ENCODE results near the gene SMPD2.

Gene SMPD2

GRCh38 chr6:109440331-109441068, at the start of gene SMPD2, which contains the start of gene PPIL6:
Gene SMPD2, plus strand, starts transcription at chr6:109440724. Its CDS starts 398 bp downstream, at chr6:109441122.
Gene PPIL6, minus strand, starts transcription at chr6:109440628. Its CDS starts 38 bp downstream, at chr6:109440590.
- TF ChIP-seq, protein P1, sequence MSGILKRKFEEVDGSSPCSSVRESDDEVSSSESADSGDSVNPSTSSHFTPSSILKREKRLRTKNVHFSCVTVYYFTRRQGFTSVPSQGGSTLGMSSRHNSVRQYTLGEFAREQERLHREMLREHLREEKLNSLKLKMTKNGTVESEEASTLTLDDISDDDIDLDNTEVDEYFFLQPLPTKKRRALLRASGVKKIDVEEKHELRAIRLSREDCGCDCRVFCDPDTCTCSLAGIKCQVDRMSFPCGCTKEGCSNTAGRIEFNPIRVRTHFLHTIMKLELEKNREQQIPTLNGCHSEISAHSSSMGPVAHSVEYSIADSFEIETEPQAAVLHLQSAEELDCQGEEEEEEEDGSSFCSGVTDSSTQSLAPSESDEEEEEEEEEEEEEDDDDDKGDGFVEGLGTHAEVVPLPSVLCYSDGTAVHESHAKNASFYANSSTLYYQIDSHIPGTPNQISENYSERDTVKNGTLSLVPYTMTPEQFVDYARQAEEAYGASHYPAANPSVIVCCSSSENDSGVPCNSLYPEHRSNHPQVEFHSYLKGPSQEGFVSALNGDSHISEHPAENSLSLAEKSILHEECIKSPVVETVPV (CRISPR knock-in tag; IDR thresholded peaks at IDR 0.05), result no peak
- TF ChIP-seq SNAI2 (CRISPR knock-in tag; IDR thresholded peaks at IDR 0.05), result peak; percentile 33; the same call in 1 of the 2 replicates
- TF ChIP-seq RARB (CRISPR knock-in tag; IDR thresholded peaks at IDR 0.05), result no peak
- TF ChIP-seq, protein P2, sequence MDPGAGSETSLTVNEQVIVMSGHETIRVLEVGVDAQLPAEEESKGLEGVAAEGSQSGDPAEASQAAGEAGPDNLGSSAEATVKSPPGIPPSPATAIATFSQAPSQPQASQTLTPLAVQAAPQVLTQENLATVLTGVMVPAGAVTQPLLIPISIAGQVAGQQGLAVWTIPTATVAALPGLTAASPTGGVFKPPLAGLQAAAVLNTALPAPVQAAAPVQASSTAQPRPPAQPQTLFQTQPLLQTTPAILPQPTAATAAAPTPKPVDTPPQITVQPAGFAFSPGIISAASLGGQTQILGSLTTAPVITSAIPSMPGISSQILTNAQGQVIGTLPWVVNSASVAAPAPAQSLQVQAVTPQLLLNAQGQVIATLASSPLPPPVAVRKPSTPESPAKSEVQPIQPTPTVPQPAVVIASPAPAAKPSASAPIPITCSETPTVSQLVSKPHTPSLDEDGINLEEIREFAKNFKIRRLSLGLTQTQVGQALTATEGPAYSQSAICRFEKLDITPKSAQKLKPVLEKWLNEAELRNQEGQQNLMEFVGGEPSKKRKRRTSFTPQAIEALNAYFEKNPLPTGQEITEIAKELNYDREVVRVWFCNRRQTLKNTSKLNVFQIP (CRISPR knock-in tag; IDR thresholded peaks at IDR 0.05; ENCODE audit: borderline replicate concordance, low read depth), result no peak
- TF ChIP-seq PPARA (CRISPR knock-in tag; IDR thresholded peaks at IDR 0.05; ENCODE audit: borderline replicate concordance), result no peak
- TF ChIP-seq ZC3H10 (CRISPR knock-in tag; IDR thresholded peaks at IDR 0.05), result no peak
- TF ChIP-seq ESRRG (CRISPR knock-in tag; IDR thresholded peaks at IDR 0.05), result no peak
- peak; percentile 5; the same call in 1 of the 2 replicates for TF ChIP-seq GLIS3 (CRISPR knock-in tag; IDR thresholded peaks at IDR 0.05)
- peak; percentile 97 for TF ChIP-seq CSDC2 (CRISPR knock-in tag; IDR thresholded peaks at IDR 0.05)
- TF ChIP-seq ARNTL (CRISPR knock-in tag; IDR thresholded peaks at IDR 0.05; ENCODE audit: borderline replicate concordance, low read depth), result no peak
- no peak for TF ChIP-seq PATZ1 (CRISPR knock-in tag; IDR thresholded peaks at IDR 0.05; ENCODE audit: borderline replicate concordance)
- no peak for TF ChIP-seq ZNF70 (CRISPR knock-in tag; IDR thresholded peaks at IDR 0.05)
- no peak for TF ChIP-seq TSHZ2 (CRISPR knock-in tag; IDR thresholded peaks at IDR 0.05)
- no peak for TF ChIP-seq TOX (CRISPR knock-in tag; IDR thresholded peaks at IDR 0.05; ENCODE audit: borderline replicate concordance)
- TF ChIP-seq ZFP3 (CRISPR knock-in tag; IDR thresholded peaks at IDR 0.05), result no peak
- TF ChIP-seq ISL1 (CRISPR knock-in tag; IDR thresholded peaks at IDR 0.05), result no peak
- TF ChIP-seq ZNF565 (CRISPR knock-in tag; conservative IDR thresholded peaks at IDR 0.05; ENCODE audit: low read depth), result no peak
- TF ChIP-seq, protein P3, sequence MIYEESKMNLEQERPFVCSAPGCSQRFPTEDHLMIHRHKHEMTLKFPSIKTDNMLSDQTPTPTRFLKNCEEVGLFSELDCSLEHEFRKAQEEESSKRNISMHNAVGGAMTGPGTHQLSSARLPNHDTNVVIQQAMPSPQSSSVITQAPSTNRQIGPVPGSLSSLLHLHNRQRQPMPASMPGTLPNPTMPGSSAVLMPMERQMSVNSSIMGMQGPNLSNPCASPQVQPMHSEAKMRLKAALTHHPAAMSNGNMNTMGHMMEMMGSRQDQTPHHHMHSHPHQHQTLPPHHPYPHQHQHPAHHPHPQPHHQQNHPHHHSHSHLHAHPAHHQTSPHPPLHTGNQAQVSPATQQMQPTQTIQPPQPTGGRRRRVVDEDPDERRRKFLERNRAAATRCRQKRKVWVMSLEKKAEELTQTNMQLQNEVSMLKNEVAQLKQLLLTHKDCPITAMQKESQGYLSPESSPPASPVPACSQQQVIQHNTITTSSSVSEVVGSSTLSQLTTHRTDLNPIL (CRISPR knock-in tag; IDR thresholded peaks at IDR 0.05; ENCODE audit: low read depth), result no peak
- no peak for TF ChIP-seq ZFP30 (CRISPR knock-in tag; IDR thresholded peaks at IDR 0.05)
- no peak for TF ChIP-seq ZNF8 (CRISPR knock-in tag; IDR thresholded peaks at IDR 0.05)
- no peak for TF ChIP-seq OSR1 (CRISPR knock-in tag; IDR thresholded peaks at IDR 0.05)
- ATAC-seq, result peak; percentile 85

GRCh38 chr6:109393157-109393885, 47.2 kb upstream of the SMPD2 start:
- ATAC-seq, result no peak
- TF ChIP-seq, protein P3 (CRISPR knock-in tag; IDR thresholded peaks at IDR 0.05; ENCODE audit: low read depth), result no peak
- TF ChIP-seq BACH2 (CRISPR knock-in tag; IDR thresholded peaks at IDR 0.05; ENCODE audit: borderline replicate concordance) (no peak), ZNF8 (CRISPR knock-in tag; IDR thresholded peaks at IDR 0.05) (no peak), TOX (CRISPR knock-in tag; IDR thresholded peaks at IDR 0.05; ENCODE audit: borderline replicate concordance) (no peak), ZNF70 (CRISPR knock-in tag; IDR thresholded peaks at IDR 0.05) (no peak), ARNTL (CRISPR knock-in tag; IDR thresholded peaks at IDR 0.05; ENCODE audit: borderline replicate concordance, low read depth) (no peak), RARB (CRISPR knock-in tag; IDR thresholded peaks at IDR 0.05) (no peak), SNAI2 (CRISPR knock-in tag; IDR thresholded peaks at IDR 0.05) (no peak), PPARA (CRISPR knock-in tag; IDR thresholded peaks at IDR 0.05; ENCODE audit: borderline replicate concordance) (no peak), TSHZ2 (CRISPR knock-in tag; IDR thresholded peaks at IDR 0.05) (no peak)
